ENCODE measurements around the gene PPM1D. TPM values are rescaled to one million over a fixed set of nuclear protein-coding genes. Genes with fewer than 3 reads are reported as not detected.

Gene PPM1D
- total RNA-seq, 1 experiment from 2014 or later = 19.0 TPM

DNA sequence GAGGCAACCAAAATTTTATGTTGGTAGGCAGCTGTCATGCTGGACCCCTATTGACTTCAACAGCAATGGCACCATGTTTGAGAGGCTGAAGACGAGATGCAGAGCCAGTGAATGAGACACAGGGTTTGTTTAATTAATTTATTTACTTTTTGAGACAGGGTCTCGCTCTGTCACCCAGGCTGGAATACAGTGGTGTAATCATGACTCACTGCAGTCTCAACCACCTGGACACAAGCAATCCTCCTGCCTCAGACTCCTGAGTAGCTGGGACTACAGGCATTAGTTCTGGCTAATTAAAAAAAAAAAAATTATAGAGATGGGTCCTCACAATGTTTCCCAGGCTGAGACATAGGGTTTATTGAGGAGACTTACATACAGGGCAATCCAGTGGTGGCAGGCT is 36.2 kb upstream of the PPM1D start:
- H3K9me3 Mint-ChIP-seq = peaks cover 2 to 3% of the 10 kb centered on the region in 2 experiments; a peak in 4 of 5 replicates
- no peak for DNase-seq

More for the DNA sequence above, 36.2 kb upstream of the PPM1D start:
- Histone ChIP-seq H3K9me3 (ENCODE audit: control insufficient read depth, low read depth, low read length) (no peaks in the 10 kb centered on the region), H3K4me2 (ENCODE audit: insufficient read depth, insufficient read length, low read length) (no peak overlapping the region), H3K18ac (ENCODE audit: insufficient read length, low read depth, low read length) (no peak overlapping the region), H3K4me1 (ENCODE audit: insufficient read depth, low read length) (no peaks in the 10 kb centered on the region), H2BK120ac (ENCODE audit: low read depth, low read length, poor library complexity, severe bottlenecking) (no peak overlapping the region), H4K5ac (ENCODE audit: insufficient read length, low read depth, low read length) (no peak overlapping the region), H2BK15ac (ENCODE audit: low read depth, low read length) (no peak overlapping the region), H2AK5ac (ENCODE audit: insufficient read length, low read length) (no peak overlapping the region), H3K9ac (ENCODE audit: extremely low read depth, insufficient read length, low read length) (no peak overlapping the region), H2BK5ac (ENCODE audit: insufficient read length, low read length) (no peak overlapping the region), H3K14ac (ENCODE audit: insufficient read depth, low read length) (no peak overlapping the region), H3T11ph (ENCODE audit: low read length) (no peak overlapping the region), H4K91ac (ENCODE audit: insufficient read length, low read depth, low read length) (no peak overlapping the region), H3K23me2 (ENCODE audit: insufficient read length, low read depth, low read length, poor library complexity, severe bottlenecking) (no peaks in the 10 kb centered on the region), H2BK20ac (ENCODE audit: low read depth, low read length, poor library complexity, severe bottlenecking) (no peak overlapping the region), H3K27me3 (ENCODE audit: insufficient read depth, low read length) (no peaks in the 10 kb centered on the region), H4K20me1 (ENCODE audit: control insufficient read depth, insufficient read depth, insufficient read length) (no peaks in the 10 kb centered on the region), H3K23ac (ENCODE audit: insufficient read length, low read depth, low read length) (no peak overlapping the region), H2BK12ac (ENCODE audit: insufficient read length, low read depth, low read length) (no peak overlapping the region), H4K8ac (replicated peaks; ENCODE audit: insufficient read length, low read depth, low read length) (no peak overlapping the region), H3K27ac (ENCODE audit: insufficient read length, low read depth, low read length) (no peak overlapping the region), H3K4ac (ENCODE audit: low read depth, low read length) (no peak overlapping the region), H3K79me2 (ENCODE audit: insufficient read depth, low read length) (no peaks in the 10 kb centered on the region), H2AFZ (ENCODE audit: low read length) (no peak overlapping the region), H3K79me1 (ENCODE audit: insufficient read depth, low read depth, low read length, poor library complexity, severe bottlenecking) (no peaks in the 10 kb centered on the region), H3K56ac (ENCODE audit: insufficient read length, low read depth, low read length) (no peak overlapping the region)
- peaks cover 0 to under 1% (median 0%) of the 10 kb centered on the region in 3 experiments; a peak in 3 of 7 replicates for H3K36me3 Mint-ChIP-seq (ENCODE audit: insufficient read depth in 1 of 3, low read depth in 3 of 3)
- H3K27ac Mint-ChIP-seq = no peak overlapping the region
- no CpG with 5 or more reads among the region's 2 CpGs for WGBS (ENCODE audit: extremely low coverage, insufficient read length, low lambda C conversion rate)
- H3K4me3 Mint-ChIP-seq = no peak overlapping the region
- TF ChIP-seq, protein P1, sequence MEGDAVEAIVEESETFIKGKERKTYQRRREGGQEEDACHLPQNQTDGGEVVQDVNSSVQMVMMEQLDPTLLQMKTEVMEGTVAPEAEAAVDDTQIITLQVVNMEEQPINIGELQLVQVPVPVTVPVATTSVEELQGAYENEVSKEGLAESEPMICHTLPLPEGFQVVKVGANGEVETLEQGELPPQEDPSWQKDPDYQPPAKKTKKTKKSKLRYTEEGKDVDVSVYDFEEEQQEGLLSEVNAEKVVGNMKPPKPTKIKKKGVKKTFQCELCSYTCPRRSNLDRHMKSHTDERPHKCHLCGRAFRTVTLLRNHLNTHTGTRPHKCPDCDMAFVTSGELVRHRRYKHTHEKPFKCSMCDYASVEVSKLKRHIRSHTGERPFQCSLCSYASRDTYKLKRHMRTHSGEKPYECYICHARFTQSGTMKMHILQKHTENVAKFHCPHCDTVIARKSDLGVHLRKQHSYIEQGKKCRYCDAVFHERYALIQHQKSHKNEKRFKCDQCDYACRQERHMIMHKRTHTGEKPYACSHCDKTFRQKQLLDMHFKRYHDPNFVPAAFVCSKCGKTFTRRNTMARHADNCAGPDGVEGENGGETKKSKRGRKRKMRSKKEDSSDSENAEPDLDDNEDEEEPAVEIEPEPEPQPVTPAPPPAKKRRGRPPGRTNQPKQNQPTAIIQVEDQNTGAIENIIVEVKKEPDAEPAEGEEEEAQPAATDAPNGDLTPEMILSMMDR (conservative IDR thresholded peaks at IDR 0.05) = no peak
- no peaks in the 10 kb centered on the region for H3K4me1 Mint-ChIP-seq
- peaks cover 2% of the 10 kb centered on the region; the same call in 1 of the 2 replicates for H3K27me3 Mint-ChIP-seq (ENCODE audit: low read depth)
